ENCODE results near the gene PTPRH. TPM values are rescaled to one million over a fixed set of nuclear protein-coding genes. Genes with fewer than 3 reads are reported as not detected.

Gene PTPRH
- total RNA-seq, 1 donor from 2014 or later = 0.30 TPM

GRCh38 chr19:55232986-55233385 is 23.7 kb upstream of the PTPRH start:
- Histone ChIP-seq H3K9me3 (no peaks in the 10 kb centered on the region), H3K4me3 (no peak overlapping the region), H3K27me3 (ENCODE audit: low read depth) (no peaks in the 10 kb centered on the region), H3K4me1 (no peaks in the 10 kb centered on the region), H3K36me3 (peaks cover 94% of the 10 kb centered on the region), H3K27ac (no peak overlapping the region)
- ATAC-seq = no peak
- DNase-seq = no peak
- no peak for TF ChIP-seq CTCF (IDR thresholded peaks at IDR 0.05)
- intact Hi-C loops (cut with DNase I) = no loop called here

- no peak for ATAC-seq
- peaks cover 94% of the 10 kb centered on the region for H3K36me3 ChIP-seq
Measured at GRCh38 chr19:55232286-55232602, 22.9 kb upstream of the PTPRH start.

DNA sequence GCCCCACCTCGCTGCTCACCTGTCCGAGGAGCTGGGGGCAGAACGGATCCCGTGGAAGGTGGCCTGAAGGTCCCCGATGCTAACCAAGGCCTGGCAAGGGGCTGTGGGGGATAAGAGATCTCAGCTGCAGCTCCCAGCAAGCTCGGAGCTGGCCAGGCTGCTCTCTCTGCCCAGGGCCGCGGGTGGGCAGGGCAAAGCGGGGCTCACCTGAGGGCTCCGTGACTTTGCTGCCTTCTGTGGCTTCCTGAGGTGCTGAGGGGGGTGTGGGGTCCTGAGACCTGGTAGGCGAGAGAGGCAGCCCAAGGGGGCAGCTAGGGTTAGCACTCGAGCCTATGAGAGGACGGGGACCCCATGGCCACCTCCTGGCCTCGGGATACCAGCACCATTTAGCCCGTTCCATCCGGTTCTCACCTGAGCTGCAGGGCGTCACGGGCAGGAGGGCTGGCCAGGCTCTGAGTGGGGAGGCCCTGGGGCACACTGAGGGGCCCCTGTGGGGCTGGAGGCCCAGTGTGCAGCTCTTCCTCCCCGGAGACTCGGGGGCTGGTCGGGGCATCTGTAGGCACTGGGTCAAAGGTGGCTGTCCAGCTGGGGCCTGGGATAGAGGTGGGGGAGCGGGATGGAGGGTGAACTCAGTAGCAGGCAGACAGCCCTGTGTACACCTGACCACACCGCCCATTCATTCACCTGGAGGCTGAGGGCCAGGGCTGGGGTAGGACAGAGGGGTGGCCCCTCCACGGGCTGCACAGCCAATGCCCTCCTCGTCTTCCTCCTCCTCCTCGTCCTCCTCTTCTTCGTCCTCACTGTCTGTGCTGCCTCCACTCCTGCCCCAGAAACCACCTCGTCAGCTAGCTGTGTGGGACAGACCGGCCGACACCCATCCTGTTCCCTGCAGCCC is 22.3 kb upstream of the PTPRH start:
- ATAC-seq (no peak), DNase-seq (no peak)
- no peak overlapping the region for H3K4me3 ChIP-seq
- no peaks in the 10 kb centered on the region for H3K27me3 ChIP-seq (ENCODE audit: low read depth)
- no peaks in the 10 kb centered on the region for H3K4me1 ChIP-seq
- no peak for TF ChIP-seq CTCF (IDR thresholded peaks at IDR 0.05)
- H3K27ac ChIP-seq = no peak overlapping the region
- H3K36me3 ChIP-seq = peaks cover 94% of the 10 kb centered on the region
- H3K9me3 ChIP-seq = no peaks in the 10 kb centered on the region
- intact Hi-C loops (cut with DNase I) = no loop called here

More at GRCh38 chr19:55232286-55232602, 22.9 kb upstream of the PTPRH start:
- intact Hi-C loops (cut with DNase I) = no loop called here
- DNase-seq = no peak
- H3K4me1 ChIP-seq = no peaks in the 10 kb centered on the region
- TF ChIP-seq CTCF (IDR thresholded peaks at IDR 0.05) = no peak
- H3K27me3 ChIP-seq (ENCODE audit: low read depth) = no peaks in the 10 kb centered on the region
- H3K9me3 ChIP-seq = no peaks in the 10 kb centered on the region
- H3K4me3 ChIP-seq = no peak overlapping the region
- H3K27ac ChIP-seq = no peak overlapping the region

DNA sequence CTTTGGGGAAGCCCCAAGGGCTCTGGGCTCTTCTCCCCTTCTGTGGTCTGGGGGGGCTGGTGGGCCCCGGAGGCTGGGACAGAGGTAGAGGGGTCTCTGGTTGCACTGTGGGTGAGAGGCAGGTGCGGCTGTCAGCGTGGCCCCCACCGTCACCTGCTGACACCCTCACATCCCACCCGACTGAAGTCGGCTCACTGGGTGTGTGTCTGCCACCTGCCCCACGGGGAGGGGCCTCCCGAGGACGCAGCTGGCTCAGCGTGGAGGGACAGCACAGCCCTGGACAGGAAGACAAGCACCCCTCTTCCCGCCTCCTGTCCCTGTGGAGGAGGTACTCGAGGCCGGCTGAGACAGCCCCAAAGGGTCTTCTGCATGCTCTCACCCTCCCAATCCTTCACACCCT is 21.5 kb upstream of the PTPRH start:
- no peak for DNase-seq
- peaks cover 89% of the 10 kb centered on the region for H3K36me3 ChIP-seq
- intact Hi-C loops (cut with DNase I) = no loop called here

GRCh38 chr19:55230329-55230728 is 21.0 kb upstream of the PTPRH start:
- Histone ChIP-seq H3K27me3 (ENCODE audit: low read depth) (no peaks in the 10 kb centered on the region), H3K27ac (no peak overlapping the region), H3K9me3 (no peaks in the 10 kb centered on the region), H3K4me1 (no peaks in the 10 kb centered on the region), H3K4me3 (no peak overlapping the region), H3K36me3 (peaks cover 88% of the 10 kb centered on the region)
- no peak for DNase-seq
- TF ChIP-seq CTCF (IDR thresholded peaks at IDR 0.05) = no peak
- intact Hi-C loops (cut with DNase I) = no loop called here
- ATAC-seq = no peak

More for the DNA sequence above, 21.5 kb upstream of the PTPRH start:
- no peaks in the 10 kb centered on the region for H3K9me3 ChIP-seq
- ATAC-seq = no peak
- no peaks in the 10 kb centered on the region for H3K4me1 ChIP-seq
- H3K4me3 ChIP-seq = no peak overlapping the region
- H3K27ac ChIP-seq = no peak overlapping the region
- TF ChIP-seq CTCF (IDR thresholded peaks at IDR 0.05) = no peak
- no peaks in the 10 kb centered on the region for H3K27me3 ChIP-seq (ENCODE audit: low read depth)

Data from lower lobe of right lung (tissue), 2 donors.